ENCODE measurements around the gene RAB10.

The RAB10 gene

GRCh38 chr2:26169681-26170414, 136.0 kb downstream of the RAB10 start:
- H3K4me3 ChIP-seq (ENCODE audit: low read depth, low read length), result no peak overlapping the region
- TF ChIP-seq CTCF (IDR thresholded peaks at IDR 0.05; ENCODE audit: borderline replicate concordance, insufficient read depth, low read depth, low read length), result no peak

DNA sequence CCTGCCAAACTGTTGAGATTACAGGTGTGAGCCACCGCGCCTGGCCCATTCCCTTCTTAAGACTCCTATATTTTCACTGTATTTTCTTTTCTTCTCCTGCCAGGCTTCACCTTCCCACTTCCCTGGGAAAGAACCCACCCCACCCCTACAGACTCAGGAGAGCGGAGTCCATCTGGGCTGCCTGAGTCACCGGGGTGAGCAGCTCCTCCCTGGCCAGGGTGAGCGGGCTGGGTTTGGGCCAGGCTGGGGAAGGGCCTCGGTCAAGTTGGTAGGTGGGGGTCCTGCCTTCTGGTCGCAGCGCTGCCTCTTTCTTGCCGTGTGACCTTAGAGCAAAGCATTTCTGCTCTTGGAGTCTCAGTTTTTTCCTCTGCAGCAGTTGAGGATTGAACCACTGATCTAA, 136.9 kb downstream of the RAB10 start:
- TF ChIP-seq CTCF (IDR thresholded peaks at IDR 0.05; ENCODE audit: borderline replicate concordance, insufficient read depth, low read depth, low read length), result no peak
- no peak overlapping the region for H3K4me3 ChIP-seq (ENCODE audit: low read depth, low read length)

- H3K4me3 ChIP-seq (ENCODE audit: low read depth, low read length), result no peak overlapping the region
- no peak for TF ChIP-seq CTCF (IDR thresholded peaks at IDR 0.05; ENCODE audit: borderline replicate concordance, insufficient read depth, low read depth, low read length)
Observed at GRCh38 chr2:26172189-26172870, 138.4 kb downstream of the RAB10 start.

GRCh38 chr2:26172871-26173775, 139.2 kb downstream of the RAB10 start, which contains the start of gene GAREM2:
GAREM2 (plus strand) TSS chr2:26173088; CDS start chr2:26173221, 133 bp downstream.
- no peak for TF ChIP-seq CTCF (IDR thresholded peaks at IDR 0.05; ENCODE audit: borderline replicate concordance, insufficient read depth, low read depth, low read length)
- no peak within 1 kb of the TSS for H3K4me3 ChIP-seq (ENCODE audit: low read depth, low read length)

- no peak for TF ChIP-seq CTCF (IDR thresholded peaks at IDR 0.05; ENCODE audit: borderline replicate concordance, insufficient read depth, low read depth, low read length)
- no peak overlapping the region for H3K4me3 ChIP-seq (ENCODE audit: low read depth, low read length)
Observed at GRCh38 chr2:26173776-26174482, 140.0 kb downstream of the RAB10 start.

DNA sequence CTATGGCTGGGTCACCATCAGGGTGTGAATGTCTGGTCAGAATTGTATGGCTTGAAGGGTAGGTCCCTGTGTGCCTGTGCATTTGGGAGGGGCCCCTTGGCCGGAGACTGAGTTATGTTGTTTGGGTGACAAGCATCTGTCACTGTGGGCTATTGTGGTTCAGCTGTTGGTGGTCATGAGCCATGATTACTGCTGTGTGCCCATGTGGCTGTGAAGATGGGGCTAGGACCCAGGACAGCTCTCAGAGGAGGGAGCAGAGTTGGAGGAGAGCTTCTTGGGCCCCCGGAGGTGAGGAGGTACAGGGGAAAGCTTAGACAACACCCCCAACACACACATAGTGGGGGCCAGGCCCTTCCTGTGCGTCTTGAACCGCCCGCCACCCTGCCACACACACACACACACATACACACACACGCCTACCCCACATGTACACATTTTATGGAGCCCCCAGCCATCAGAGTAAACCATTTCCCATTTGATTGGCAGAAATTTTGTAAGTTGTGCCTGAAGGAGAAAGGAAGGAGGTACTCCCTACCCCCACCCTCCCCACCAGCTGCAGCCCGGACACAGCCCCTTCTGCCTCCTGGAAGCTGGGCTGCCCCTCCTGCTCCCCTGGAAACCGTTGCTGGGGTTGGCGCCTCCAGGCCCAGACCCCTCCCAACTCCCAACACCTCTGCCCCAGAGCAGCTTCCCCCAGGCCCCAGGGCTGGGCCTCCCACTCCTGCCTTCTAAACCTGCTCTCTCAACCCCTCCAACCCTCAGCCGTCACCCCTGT, 141.0 kb downstream of the RAB10 start:
- no peak for TF ChIP-seq CTCF (IDR thresholded peaks at IDR 0.05; ENCODE audit: borderline replicate concordance, insufficient read depth, low read depth, low read length)
- no peak overlapping the region for H3K4me3 ChIP-seq (ENCODE audit: low read depth, low read length)
